OCI-LY3 (cell line): Measurements from ENCODE around the gene NAB2.

Experiments
- H2AFZ ChIP-seq: fragments of 200-600, 300-600 bp; shearing (Covaris generic); 2 replicates; pipeline ENCODE4 v1.6.0; 2014; ENCODE audit warnings: antibody characterized with exemption, low read depth, low read length
- H3K27ac ChIP-seq: fragments of 200-600, 300-600 bp; sonication (generic); 2 replicates; pipeline ENCODE4 v1.5.1; 2014; ENCODE audit warnings: mild to moderate bottlenecking, low read length, moderate library complexity, mixed read lengths
- H3K27me3 ChIP-seq: fragments of 200-600, 300-600 bp; sonication (generic); 2 replicates; pipeline ENCODE4 v1.6.1; 2014; ENCODE audit warnings: low read depth, low read length, mixed read lengths
- H3K36me3 ChIP-seq: fragments of 200-600, 300-600 bp; sonication (generic); replicated peaks from 2 replicates; pipeline ENCODE3; 2014; ENCODE audit warnings: low read depth, low read length, mixed read lengths
- H3K4me1 ChIP-seq: fragments of 300-600, 200-600 bp; sonication (generic); 2 replicates; pipeline ENCODE4 v1.6.1; 2014; ENCODE audit warnings: low read length, mixed read lengths
- H3K4me2 ChIP-seq: fragments of 200-600, 300-600 bp; sonication (generic); 2 replicates; pipeline ENCODE4 v1.6.1; 2014; ENCODE audit warnings: low read length, mixed read lengths
- H3K4me3 ChIP-seq: fragments of 300-600, 200-600 bp; sonication (generic); 2 replicates; pipeline ENCODE4 v1.5.1; 2014; ENCODE audit warnings: antibody characterized with exemption, mild to moderate bottlenecking, low read length, moderate library complexity
- H3K79me2 ChIP-seq: fragments of 300-600, 200-600 bp; shearing (Covaris generic); 2 replicates; pipeline ENCODE4 v1.6.1; 2014; ENCODE audit warnings: mild to moderate bottlenecking, low read length, mixed read lengths
- H3K9ac ChIP-seq: fragments of 300-600, 200-600 bp; shearing (Covaris generic); 2 replicates; pipeline ENCODE4 v1.6.0; 2014; ENCODE audit warnings: mild to moderate bottlenecking, low read length, moderate library complexity
- H3K9me3 ChIP-seq: fragments of 200-600, 300-600 bp; shearing (Covaris generic); 2 replicates; pipeline ENCODE4 v1.6.1; 2014; ENCODE audit warnings: low read length, mixed read lengths; ENCODE audit not compliant: insufficient read depth
- H4K20me1 ChIP-seq: fragments of 200-600, 300-600 bp; sonication (generic); 2 replicates; pipeline ENCODE4 v1.6.1; 2016; ENCODE audit warnings: low read length, mixed read lengths; ENCODE audit not compliant: insufficient read depth
- EZH2phosphoT487 ChIP-seq: fragments of 200-600 bp; shearing (Covaris generic); IDR thresholded peaks from 2 replicates; pipeline ENCODE4 v1.6.1; 2018; ENCODE audit warnings: antibody characterized with exemption, mixed run types, low read depth
- TF ChIP-seq, protein P1 (sequence below): fragments of 200-600, 300-600 bp; sonication (generic); IDR thresholded peaks from 2 replicates; pipeline ENCODE4 v1.5.1; 2014; ENCODE audit warnings: antibody characterized with exemption, low read length, low read depth

NAB2 gene

GRCh38 chr12:57046947-57047890 lies 41.7 kb upstream of the NAB2 start:
- Histone ChIP-seq H3K9ac (no peak overlapping the region), H2AFZ (no peak overlapping the region), H3K4me3 (peak overlapping the region; percentile 33), H3K36me3 (no peaks in the 10 kb centered on the region), H3K27me3 (no peaks in the 10 kb centered on the region; the same call in 1 of the 2 replicates), H4K20me1 (no peaks in the 10 kb centered on the region), H3K9me3 (no peaks in the 10 kb centered on the region), H3K79me2 (no peaks in the 10 kb centered on the region), H3K27ac (no peak overlapping the region), H3K4me1 (peaks cover 18% of the 10 kb centered on the region), H3K4me2 (peak overlapping the region; percentile 70)
- no peak for TF ChIP-seq EZH2phosphoT487

GRCh38 chr12:57047981-57048380 lies 40.9 kb upstream of the NAB2 start:
- H3K36me3 ChIP-seq = no peaks in the 10 kb centered on the region
- no peak overlapping the region for H3K4me3 ChIP-seq
- no peak overlapping the region for H2AFZ ChIP-seq
- H3K9ac ChIP-seq = no peak overlapping the region
- no peaks in the 10 kb centered on the region for H3K9me3 ChIP-seq
- peaks cover 18% of the 10 kb centered on the region for H3K4me1 ChIP-seq
- H3K27ac ChIP-seq = no peak overlapping the region
- H3K4me2 ChIP-seq = no peak overlapping the region
- no peak for TF ChIP-seq EZH2phosphoT487
- TF ChIP-seq, protein P1, sequence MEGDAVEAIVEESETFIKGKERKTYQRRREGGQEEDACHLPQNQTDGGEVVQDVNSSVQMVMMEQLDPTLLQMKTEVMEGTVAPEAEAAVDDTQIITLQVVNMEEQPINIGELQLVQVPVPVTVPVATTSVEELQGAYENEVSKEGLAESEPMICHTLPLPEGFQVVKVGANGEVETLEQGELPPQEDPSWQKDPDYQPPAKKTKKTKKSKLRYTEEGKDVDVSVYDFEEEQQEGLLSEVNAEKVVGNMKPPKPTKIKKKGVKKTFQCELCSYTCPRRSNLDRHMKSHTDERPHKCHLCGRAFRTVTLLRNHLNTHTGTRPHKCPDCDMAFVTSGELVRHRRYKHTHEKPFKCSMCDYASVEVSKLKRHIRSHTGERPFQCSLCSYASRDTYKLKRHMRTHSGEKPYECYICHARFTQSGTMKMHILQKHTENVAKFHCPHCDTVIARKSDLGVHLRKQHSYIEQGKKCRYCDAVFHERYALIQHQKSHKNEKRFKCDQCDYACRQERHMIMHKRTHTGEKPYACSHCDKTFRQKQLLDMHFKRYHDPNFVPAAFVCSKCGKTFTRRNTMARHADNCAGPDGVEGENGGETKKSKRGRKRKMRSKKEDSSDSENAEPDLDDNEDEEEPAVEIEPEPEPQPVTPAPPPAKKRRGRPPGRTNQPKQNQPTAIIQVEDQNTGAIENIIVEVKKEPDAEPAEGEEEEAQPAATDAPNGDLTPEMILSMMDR = no peak
- no peaks in the 10 kb centered on the region; the same call in 1 of the 2 replicates for H3K27me3 ChIP-seq
- no peaks in the 10 kb centered on the region for H3K79me2 ChIP-seq
- H4K20me1 ChIP-seq = no peaks in the 10 kb centered on the region

DNA sequence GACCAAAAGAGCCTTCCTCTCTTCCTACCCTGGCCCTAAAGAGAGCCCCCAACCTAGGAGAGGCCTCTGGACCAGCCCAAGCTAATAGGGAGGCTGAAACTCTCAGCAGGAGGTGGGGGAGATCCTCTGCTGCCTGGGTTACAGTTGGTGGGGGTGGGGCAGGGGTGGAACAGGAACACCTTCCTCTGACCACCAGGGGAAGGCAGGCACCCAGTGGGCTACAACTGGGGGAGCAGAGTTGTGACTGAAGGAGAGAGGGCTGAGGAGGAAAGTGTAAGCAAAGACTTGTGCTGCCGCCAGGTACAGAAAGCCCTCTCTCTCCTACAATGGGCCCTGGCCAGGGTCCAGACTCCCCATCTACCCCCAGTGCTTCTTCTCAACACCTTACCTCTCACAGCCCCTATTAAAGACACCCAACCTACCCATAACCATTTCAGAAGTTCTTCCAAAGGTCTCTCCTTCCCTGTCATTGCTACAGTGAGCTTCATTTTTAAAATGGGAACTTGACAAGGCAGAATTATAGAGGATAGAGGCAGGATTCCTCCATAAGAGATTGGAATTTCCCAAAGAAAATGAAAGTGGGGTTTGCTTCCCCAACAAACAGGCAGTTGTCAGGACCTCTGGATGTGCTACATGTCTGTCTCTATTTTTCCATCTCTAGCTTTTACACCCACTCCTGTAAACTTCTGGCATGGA lies 40.3 kb upstream of the NAB2 start:
- no peaks in the 10 kb centered on the region for H3K36me3 ChIP-seq
- H3K9me3 ChIP-seq = no peaks in the 10 kb centered on the region
- no peak overlapping the region for H3K9ac ChIP-seq
- peaks cover 18% of the 10 kb centered on the region for H3K4me1 ChIP-seq
- H3K27ac ChIP-seq = no peak overlapping the region
- H4K20me1 ChIP-seq = no peaks in the 10 kb centered on the region
- H3K27me3 ChIP-seq = no peaks in the 10 kb centered on the region; the same call in 1 of the 2 replicates
- H2AFZ ChIP-seq = no peak overlapping the region
- H3K4me3 ChIP-seq = no peak overlapping the region
- TF ChIP-seq, protein P1 = no peak
- TF ChIP-seq EZH2phosphoT487 = no peak
- no peaks in the 10 kb centered on the region for H3K79me2 ChIP-seq
- no peak overlapping the region for H3K4me2 ChIP-seq

DNA sequence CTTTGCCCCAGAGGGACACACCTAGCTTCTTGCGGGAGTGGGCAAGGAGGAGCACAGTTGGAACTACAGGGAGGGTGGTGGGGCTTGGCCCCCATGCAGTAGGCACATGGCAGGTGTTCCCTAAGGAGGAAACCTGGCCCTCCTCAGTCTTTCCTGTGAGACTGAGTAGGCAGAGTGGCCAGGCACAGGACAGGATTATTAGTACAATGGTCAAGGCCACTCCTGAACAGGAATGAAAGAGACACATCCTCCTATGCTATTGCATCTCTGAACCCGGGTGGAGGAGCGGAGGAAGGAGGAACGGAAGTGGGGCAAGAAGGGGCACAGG lies 39.8 kb upstream of the NAB2 start:
- H3K9me3 ChIP-seq = no peaks in the 10 kb centered on the region
- no peak overlapping the region for H3K4me3 ChIP-seq
- TF ChIP-seq EZH2phosphoT487 = no peak
- TF ChIP-seq, protein P1 = no peak
- peaks cover 18% of the 10 kb centered on the region for H3K4me1 ChIP-seq
- H4K20me1 ChIP-seq = no peaks in the 10 kb centered on the region
- no peak overlapping the region for H3K27ac ChIP-seq
- no peak overlapping the region for H3K4me2 ChIP-seq
- no peaks in the 10 kb centered on the region for H3K79me2 ChIP-seq
- H3K36me3 ChIP-seq = peaks cover 2% of the 10 kb centered on the region
- H2AFZ ChIP-seq = no peak overlapping the region
- H3K9ac ChIP-seq = no peak overlapping the region
- no peaks in the 10 kb centered on the region; the same call in 1 of the 2 replicates for H3K27me3 ChIP-seq
